Kidney (tissue), 14 donors: ENCODE results near the gene NUBP2. TPM values are rescaled to one million over a fixed set of nuclear protein-coding genes. Genes with fewer than 3 reads are reported as not detected.

ENCODE experiments used
- DNase-seq, 5 donors: peaks; one replicate each; pipeline ENCODE4 v3.0.0-alpha.2; 2013 to 2020
- FAIRE-seq: peaks from 2 replicates; lab custom pipeline; 2012; peaks lifted over from hg19 to GRCh38; lab: Jason Lieb, UNC
- H3K27ac ChIP-seq, 2 donors: one replicate each; pipeline ENCODE4 v1.7.0; 2013; ENCODE audit warnings: low read depth in 2 of 2, low read length in 2 of 2, inconsistent platforms in 1 of 2
- H3K27me3 ChIP-seq: one replicate; pipeline ENCODE4 v1.7.1; 2013; ENCODE audit warnings: low read length, inconsistent platforms; ENCODE audit not compliant: control insufficient read depth, insufficient read depth
- H3K36me3 ChIP-seq, 3 donors: one replicate each; pipeline versions ENCODE4 v1.7.0 to v1.7.1; 2013; ENCODE audit warnings: low read length in 3 of 3, control low read depth in 1 of 3, inconsistent platforms in 1 of 3; ENCODE audit not compliant: insufficient read depth in 3 of 3, control insufficient read depth in 2 of 3
- H3K4me1 ChIP-seq, 3 donors: one replicate each; pipeline versions ENCODE4 v1.7.0 to v1.7.1; 2013; ENCODE audit warnings: low read length in 3 of 3, inconsistent platforms in 1 of 3, low read depth in 1 of 3; ENCODE audit not compliant: control insufficient read depth in 2 of 3, insufficient read depth in 2 of 3
- H3K4me3 ChIP-seq, 3 donors: one replicate each; pipeline versions ENCODE4 v1.7.0 to v1.8.1; 2013; ENCODE audit warnings: low read length in 3 of 3, control low read depth in 1 of 3, inconsistent platforms in 1 of 3
- H3K9ac ChIP-seq, 3 donors: one replicate each; pipeline versions ENCODE4 v1.7.0 to v1.7.1; 2013; ENCODE audit warnings: low read length in 3 of 3, control low read depth in 1 of 3, inconsistent platforms in 1 of 3
- H3K9me3 ChIP-seq, 3 donors: one replicate each; pipeline versions ENCODE4 v1.7.0 to v1.7.1; 2013; ENCODE audit warnings: low read length in 3 of 3, control low read depth in 1 of 3, inconsistent platforms in 1 of 3; ENCODE audit not compliant: control insufficient read depth in 2 of 3, insufficient read depth in 1 of 3
- intact Hi-C: fragments of 100-400 bp; cut with DNase I; formaldehyde crosslinking; loops from one replicate; pipeline ENCODE4 v1.11.1; 2022
- polyA plus RNA-seq: library from polyadenylated mRNA; stranded (reverse); fragments of 350-450 nt; fragmentation: Illumina TruSeq; extraction: RNeasy Lipid Tissue Mini Kit (QIAGEN cat#74804); gene quantifications from one replicate; pipeline ENCODE4 v1.2.3, GENCODE V29; 2014; ENCODE audit warnings: low read depth, low replicate concordance; ENCODE audit not compliant: insufficient read depth
- total RNA-seq: library from RNA; stranded (reverse); fragmentation: NEBNext Ultra II Directional; extraction: Animal tissue kit (Norgen Biotek cat#: 25700); gene quantifications from one replicate; pipeline ENCODE4 v1.2.1, GENCODE V29; 2021
- TF ChIP-seq, protein P1 (sequence below): IDR thresholded peaks from 3 replicates; pipeline ENCODE4 v1.5.1; 2012; ENCODE audit warnings: mild to moderate bottlenecking, moderate library complexity, borderline replicate concordance; ENCODE audit not compliant: insufficient read depth; ENCODE audit errors: extremely low read depth
- donor health status: control.
- donor health status: control.
- donor health status: control.
- donor health status: control.
- donor health status: control.
- donor health status: DM: yes; HTN: yes; CAD: no.
- donor health status: Normal renal cell carcinoma (clear cell type).

Gene NUBP2
- total and polyA plus RNA-seq, 2 donors from 2014 or later, result 42.8 to 71.1 TPM

DNA sequence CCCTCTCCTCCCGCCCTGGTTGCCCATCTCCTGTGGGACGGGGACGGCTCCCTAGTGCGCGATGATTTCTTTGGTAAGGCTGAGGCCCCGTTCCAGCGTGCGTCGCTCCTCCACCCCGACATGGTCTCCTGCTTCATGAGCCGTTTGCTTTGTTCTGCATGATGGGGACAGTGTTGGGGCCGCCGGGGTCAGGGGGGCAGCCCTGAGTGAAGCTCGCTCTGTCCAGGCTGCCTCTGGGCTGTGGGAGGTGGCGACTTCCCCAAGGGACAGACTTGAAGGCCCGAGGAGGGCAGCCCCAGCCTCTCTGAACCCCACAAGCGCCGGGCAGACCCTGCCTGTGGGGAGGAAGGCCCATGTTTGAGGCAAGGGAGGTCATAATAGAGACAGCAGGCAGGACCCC is 23.8 kb upstream of the NUBP2 start:
- intact Hi-C loops, result no loop called here
- no peaks in the 10 kb centered on the region for H3K4me1 ChIP-seq
- peaks cover 0 to 7% (median 6%) of the 10 kb centered on the region in 3 donors for H3K36me3 ChIP-seq
- TF ChIP-seq, protein P1, sequence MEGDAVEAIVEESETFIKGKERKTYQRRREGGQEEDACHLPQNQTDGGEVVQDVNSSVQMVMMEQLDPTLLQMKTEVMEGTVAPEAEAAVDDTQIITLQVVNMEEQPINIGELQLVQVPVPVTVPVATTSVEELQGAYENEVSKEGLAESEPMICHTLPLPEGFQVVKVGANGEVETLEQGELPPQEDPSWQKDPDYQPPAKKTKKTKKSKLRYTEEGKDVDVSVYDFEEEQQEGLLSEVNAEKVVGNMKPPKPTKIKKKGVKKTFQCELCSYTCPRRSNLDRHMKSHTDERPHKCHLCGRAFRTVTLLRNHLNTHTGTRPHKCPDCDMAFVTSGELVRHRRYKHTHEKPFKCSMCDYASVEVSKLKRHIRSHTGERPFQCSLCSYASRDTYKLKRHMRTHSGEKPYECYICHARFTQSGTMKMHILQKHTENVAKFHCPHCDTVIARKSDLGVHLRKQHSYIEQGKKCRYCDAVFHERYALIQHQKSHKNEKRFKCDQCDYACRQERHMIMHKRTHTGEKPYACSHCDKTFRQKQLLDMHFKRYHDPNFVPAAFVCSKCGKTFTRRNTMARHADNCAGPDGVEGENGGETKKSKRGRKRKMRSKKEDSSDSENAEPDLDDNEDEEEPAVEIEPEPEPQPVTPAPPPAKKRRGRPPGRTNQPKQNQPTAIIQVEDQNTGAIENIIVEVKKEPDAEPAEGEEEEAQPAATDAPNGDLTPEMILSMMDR, result no peak
- H3K27ac ChIP-seq, result no peak overlapping the region
- no peaks in the 10 kb centered on the region for H3K9me3 ChIP-seq
- H3K4me3 ChIP-seq, result no peak overlapping the region
- H3K27me3 ChIP-seq, result no peaks in the 10 kb centered on the region
- FAIRE-seq, result no peak
- H3K9ac ChIP-seq, result no peak overlapping the region
- no peak for DNase-seq

DNA sequence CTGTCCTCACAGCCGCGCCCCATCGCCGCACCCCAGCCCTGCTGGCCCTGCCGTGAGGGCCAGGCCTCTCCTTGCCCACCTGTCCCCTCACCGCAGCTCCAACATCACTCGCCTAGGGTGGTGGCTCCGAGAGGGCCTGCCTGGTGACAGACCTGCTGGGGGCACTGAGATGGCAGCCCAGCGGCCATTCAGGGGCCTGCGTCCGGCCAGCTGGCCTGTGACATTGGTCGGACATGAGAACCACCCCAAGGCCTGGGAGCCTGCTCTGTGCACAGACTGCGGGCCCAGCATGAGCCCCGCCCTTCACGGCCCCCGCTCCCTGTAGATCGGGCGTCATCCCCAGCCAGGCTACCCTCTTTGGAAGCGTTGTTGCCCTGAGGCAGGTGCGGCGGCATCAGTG is 23.2 kb upstream of the NUBP2 start:
- Histone ChIP-seq H3K27ac (no peak overlapping the region), H3K36me3 (peaks cover 0 to 7% (median 6%) of the 10 kb centered on the region in 3 donors), H3K9ac (no peak overlapping the region), H3K4me1 (no peaks in the 10 kb centered on the region), H3K9me3 (no peaks in the 10 kb centered on the region), H3K27me3 (no peaks in the 10 kb centered on the region), H3K4me3 (no peak overlapping the region)
- TF ChIP-seq, protein P1, result no peak
- FAIRE-seq, result no peak
- no peak for DNase-seq
- intact Hi-C loops, result no loop called here

DNA sequence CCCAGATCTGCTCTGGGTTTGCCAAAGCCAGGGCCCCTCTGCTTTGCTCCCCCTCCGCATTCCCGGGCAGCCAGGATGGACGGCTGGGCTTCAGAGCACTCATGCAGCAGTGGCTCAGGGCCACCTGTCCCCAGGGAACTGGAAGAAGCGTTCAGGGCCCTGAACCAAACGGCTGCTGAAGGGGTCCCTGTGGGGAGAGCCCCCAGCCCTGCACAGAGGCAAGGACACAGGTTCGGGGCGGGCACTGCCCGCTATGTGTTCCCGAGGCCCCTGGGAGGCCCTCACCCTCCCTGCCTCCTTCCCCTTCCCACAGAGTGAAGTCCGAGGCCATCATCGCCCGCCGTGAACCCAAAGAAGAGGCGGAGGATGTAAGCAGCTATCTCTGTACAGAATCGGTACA is 21.8 kb upstream of the NUBP2 start:
- intact Hi-C loops, result no loop called here
- DNase-seq (no peak), FAIRE-seq (no peak)
- Histone ChIP-seq H3K27me3 (no peaks in the 10 kb centered on the region), H3K9me3 (no peaks in the 10 kb centered on the region), H3K4me1 (no peaks in the 10 kb centered on the region), H3K4me3 (no peak overlapping the region), H3K36me3 (peaks cover 0 to 14% (median 6%) of the 10 kb centered on the region in 3 donors), H3K27ac (no peak overlapping the region), H3K9ac (no peak overlapping the region)
- TF ChIP-seq, protein P1, result no peak

DNA sequence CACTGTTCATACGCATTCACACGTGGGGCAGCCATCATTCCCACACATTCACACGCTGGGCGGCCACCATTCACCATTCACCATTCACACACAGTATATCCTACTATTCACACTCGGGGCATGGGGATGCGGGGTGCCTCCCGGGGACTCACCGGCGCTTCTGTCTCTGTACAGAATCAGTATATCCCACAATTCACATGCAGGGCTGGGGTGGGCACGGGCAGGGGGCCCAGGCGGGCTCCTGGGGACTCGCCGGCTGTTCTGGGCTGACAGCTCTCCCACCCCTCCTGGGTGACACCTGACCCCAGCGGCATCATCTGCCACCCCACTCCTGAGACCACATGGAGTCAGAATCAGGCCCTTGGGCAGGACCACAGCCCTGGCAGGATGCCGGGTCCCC is 21.0 kb upstream of the NUBP2 start:
- H3K36me3 ChIP-seq, result peaks cover 0 to 14% (median 6%) of the 10 kb centered on the region in 3 donors
- H3K9me3 ChIP-seq, result no peaks in the 10 kb centered on the region
- no peak overlapping the region for H3K27ac ChIP-seq
- H3K27me3 ChIP-seq, result no peaks in the 10 kb centered on the region
- TF ChIP-seq, protein P1, result no peak
- no peak overlapping the region for H3K9ac ChIP-seq
- intact Hi-C loops, result no loop called here
- DNase-seq, result no peak
- H3K4me3 ChIP-seq, result no peak overlapping the region
- no peaks in the 10 kb centered on the region for H3K4me1 ChIP-seq
- FAIRE-seq, result no peak
